ENCODE results near the gene ZPBP2. TPM values are rescaled to one million over a fixed set of nuclear protein-coding genes. Genes with fewer than 3 reads are reported as not detected.

The ZPBP2 gene
- total and polyA plus RNA-seq, 9 of the 15 experiments (the other 6 are each of a cell fraction or from before 2014, with no cell fraction given) = not detected

DNA sequence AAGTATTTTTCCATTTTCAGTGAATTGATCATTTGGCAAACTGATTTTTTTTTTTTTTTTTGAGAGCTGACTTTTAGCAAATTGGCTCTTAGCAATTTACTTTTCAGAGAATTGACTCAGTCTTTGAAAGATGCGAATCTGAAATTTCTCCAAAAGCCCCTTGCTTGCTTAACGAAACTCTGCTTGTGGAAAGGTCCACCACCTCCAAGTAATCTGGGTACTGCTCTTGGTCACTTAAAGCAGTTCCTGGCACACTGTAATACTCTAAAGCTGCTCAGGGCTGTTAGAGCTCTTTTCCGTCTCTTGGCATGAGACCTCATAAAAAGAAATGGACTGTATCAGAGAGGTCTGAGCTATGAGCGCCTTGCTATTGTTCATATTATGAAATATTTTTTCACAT lies 47.6 kb downstream of the ZPBP2 start:
- H3K27me3 ChIP-seq (ENCODE audit: control insufficient read depth in 2 of 2, insufficient read depth in 2 of 2, low read length in 2 of 2) = no peaks in the 10 kb centered on the region
- H3K79me2 ChIP-seq (ENCODE audit: control insufficient read depth, insufficient read depth, low read length) = no peaks in the 10 kb centered on the region
- H3K9ac ChIP-seq (ENCODE audit: insufficient read depth in 1 of 2, low read depth in 2 of 2, low read length in 2 of 2) = no peak overlapping the region
- H3K9me3 ChIP-seq (replicated peaks; ENCODE audit: control insufficient read depth, insufficient read depth, low read depth, low read length) = no peaks in the 10 kb centered on the region
- no TSS peak for BruUV-seq (replicated peaks)
- peaks cover 8 to 12% of the 10 kb centered on the region in 2 experiments; a peak in 4 of 5 replicates for H3K4me1 ChIP-seq (replicated peaks in 1 of 2; ENCODE audit: control insufficient read depth in 2 of 2, insufficient read depth in 2 of 2, low read length in 2 of 2)
- FAIRE-seq = no peak
- no peak overlapping the region for H2AFZ ChIP-seq (ENCODE audit: low read depth, low read length)
- in situ Hi-C loops (cut with MboI) = no loop called here
- intact Hi-C loops (cut with micrococcal nuclease) = no loop called here
- no peak overlapping the region for H3K4me2 ChIP-seq (ENCODE audit: insufficient read depth, low read length)
- no peak for ATAC-seq
- TF ChIP-seq TEAD4 (IDR thresholded peaks at IDR 0.05; ENCODE audit: low read length) (no peak), TEAD4 (CRISPR knock-in tag; IDR thresholded peaks at IDR 0.05; ENCODE audit: borderline replicate concordance) (no peak), CREB1 (IDR thresholded peaks at IDR 0.05) (no peak), CREB1 (CRISPR knock-in tag; IDR thresholded peaks at IDR 0.05) (no peak), CTCF (IDR thresholded peaks at IDR 0.05 in 2 of 3, conservative IDR thresholded peaks at IDR 0.05 in 1 of 3; ENCODE audit: insufficient read depth in 2 of 3, low read depth in 1 of 3, low read length in 3 of 3) (no peak)
- no peak for DNase-seq (ENCODE audit: extremely low read depth in 1 of 4, low spot score in 3 of 4)
- H3K4me3 ChIP-seq = no peak overlapping the region
- ChIA-PET POLR2A (interaction anchor here (0.6 to 1.1 kb wide), 3 partner anchors 11 to 13 kb away, joined by 3 to 4 read pairs (median 3); no protein-coding TSS in a partner anchor), CTCF (ENCODE audit: low intra/inter-chr PET ratio) (interaction anchor here (0.6 kb wide), 1 partner anchor 643 kb away, joined by 3 read pairs; no protein-coding TSS in a partner anchor)
- no peaks in the 10 kb centered on the region for H3K9me1 ChIP-seq (ENCODE audit: control insufficient read depth, insufficient read depth, low read length)
- H3K36me3 ChIP-seq (ENCODE audit: control insufficient read depth, insufficient read depth, low read length) = peaks cover 8% of the 10 kb centered on the region; the same call in 1 of the 3 replicates
- WGBS (ENCODE audit: insufficient coverage, low coverage, missing lambda C conversion rate) = 63% methylated on average over 4 of the region's 4 CpGs
- no peak overlapping the region for H3K27ac ChIP-seq (ENCODE audit: extremely low read depth, low read depth, low read length)
- no peaks in the 10 kb centered on the region for H4K20me1 ChIP-seq (replicated peaks; ENCODE audit: control insufficient read depth, insufficient read depth, low read length)

Data from K562 (cell line).